IPS-NIHi7 (cell line): Measurements from ENCODE around the gene GJC1.

Experiments
- DNase-seq: peaks from one replicate; pipeline ENCODE4 v3.0.0; 2012; ENCODE audit warnings: mixed read lengths; ENCODE audit errors: extremely low spot score

GJC1 gene

DNA sequence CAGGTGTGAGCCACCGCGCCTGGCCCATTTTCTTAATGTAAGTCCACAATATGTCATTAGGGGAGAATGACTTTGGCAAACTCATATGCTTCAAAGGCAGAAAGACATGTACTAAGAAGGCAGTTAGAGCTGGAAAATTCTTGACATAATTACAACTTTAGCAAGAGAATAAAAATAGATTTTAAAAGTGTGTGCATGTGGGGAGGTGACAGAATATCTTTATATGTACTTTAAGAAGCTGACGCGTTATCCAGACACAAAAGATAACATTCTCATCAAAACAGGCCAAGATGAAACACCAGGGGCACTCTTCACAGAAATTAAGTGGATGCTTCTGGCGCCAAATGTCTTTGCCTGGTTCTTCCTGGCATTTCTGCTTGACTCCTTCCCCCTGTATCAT, 28.2 kb downstream of the GJC1 start:
- DNase-seq: no peak

DNA sequence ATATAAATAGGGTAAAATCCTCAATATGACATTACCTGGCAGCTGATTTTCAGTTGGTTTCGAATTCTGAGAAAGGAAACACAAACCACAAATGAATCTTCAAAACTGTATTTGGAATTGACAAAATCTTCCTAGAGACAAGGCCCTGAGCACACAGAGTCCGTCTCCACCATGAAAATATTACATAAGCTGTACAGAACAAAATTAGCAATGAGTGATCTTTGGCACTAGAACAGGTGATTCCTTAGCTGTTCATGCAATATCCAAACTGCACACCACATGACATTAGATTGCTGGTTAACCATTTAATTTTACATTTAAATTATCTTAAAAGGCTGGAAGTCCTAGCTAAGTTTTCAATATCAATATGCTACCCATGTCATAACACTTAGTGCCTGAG, 31.7 kb downstream of the GJC1 start:
- DNase-seq: no peak

DNA sequence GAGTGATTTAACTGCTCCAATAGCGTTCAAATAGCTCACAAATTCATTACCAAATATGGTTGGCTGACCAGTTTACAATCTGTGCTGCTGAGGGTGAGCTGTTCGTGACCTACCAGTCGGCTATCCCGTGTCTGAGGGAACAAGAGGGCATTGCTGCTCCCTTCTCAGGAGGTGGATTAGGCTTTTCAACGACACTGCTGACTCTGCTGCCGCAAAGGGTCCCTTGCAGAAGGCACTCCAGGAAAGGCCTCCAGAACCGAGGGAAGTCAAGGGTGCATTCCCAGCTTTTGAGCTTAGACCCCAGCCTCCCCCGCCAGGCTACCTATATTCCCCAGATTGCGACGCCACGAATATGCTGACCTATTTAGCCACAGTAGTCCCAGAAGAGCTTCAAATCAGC, 32.3 kb downstream of the GJC1 start:
- DNase-seq: no peak

DNA sequence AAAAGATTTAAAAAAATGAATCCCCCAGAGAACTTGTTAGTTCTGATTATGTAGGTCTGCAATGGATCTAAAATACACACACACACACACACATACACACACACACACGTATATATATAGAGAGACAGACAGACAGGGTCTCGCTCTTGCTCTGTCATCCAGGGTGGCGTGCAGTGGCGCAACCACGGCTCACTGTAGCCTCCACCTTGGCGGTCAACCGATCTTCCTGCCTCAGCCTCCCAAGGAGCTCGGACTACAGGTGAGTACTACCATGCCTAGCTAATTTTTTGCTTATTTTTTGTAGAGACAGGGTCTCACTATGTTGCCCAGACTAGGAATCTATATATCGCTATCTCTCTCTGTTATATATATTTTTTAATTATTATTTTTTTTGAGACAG, 33.4 kb downstream of the GJC1 start:
- DNase-seq: no peak

DNA sequence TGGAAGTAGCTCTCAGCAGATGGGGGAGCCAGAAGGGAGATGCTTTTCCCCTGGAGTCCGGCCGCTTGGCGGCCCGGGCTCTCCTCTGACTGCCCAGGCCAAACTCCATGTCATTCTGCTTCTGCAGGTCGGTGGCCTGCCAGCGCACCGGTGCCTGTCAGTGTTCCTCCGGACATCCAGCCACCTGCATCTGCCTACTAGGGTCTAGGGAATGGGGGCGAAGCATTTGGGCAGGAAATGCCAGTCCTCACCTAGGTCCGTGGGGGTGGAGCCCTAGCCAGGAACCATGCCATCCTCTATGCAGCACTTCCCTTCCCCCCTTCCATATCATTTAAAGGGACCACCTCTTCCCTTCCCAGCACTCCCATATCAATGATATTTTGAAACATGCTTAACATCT, 34.2 kb downstream of the GJC1 start:
- DNase-seq: no peak

DNA sequence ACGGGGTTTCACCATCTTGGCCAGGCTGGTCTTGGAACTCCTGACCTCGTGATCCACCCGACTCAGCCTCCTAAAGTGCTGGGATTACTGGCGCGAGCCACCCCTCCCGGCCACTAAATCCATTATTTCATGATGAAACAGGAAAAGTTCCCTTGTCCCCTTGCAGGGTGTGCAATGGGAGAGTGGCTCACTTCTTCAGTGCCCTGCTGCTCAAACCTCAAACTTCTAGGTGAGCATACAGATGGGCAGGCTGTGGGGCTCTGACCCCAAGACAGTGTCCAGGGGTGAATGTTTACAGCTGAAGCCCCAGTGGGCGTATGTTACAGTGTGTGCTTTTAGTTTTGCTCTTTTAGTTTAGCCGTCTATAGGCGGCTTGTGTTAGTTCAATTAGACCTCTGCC, 34.7 kb downstream of the GJC1 start:
- no peak for DNase-seq

DNA sequence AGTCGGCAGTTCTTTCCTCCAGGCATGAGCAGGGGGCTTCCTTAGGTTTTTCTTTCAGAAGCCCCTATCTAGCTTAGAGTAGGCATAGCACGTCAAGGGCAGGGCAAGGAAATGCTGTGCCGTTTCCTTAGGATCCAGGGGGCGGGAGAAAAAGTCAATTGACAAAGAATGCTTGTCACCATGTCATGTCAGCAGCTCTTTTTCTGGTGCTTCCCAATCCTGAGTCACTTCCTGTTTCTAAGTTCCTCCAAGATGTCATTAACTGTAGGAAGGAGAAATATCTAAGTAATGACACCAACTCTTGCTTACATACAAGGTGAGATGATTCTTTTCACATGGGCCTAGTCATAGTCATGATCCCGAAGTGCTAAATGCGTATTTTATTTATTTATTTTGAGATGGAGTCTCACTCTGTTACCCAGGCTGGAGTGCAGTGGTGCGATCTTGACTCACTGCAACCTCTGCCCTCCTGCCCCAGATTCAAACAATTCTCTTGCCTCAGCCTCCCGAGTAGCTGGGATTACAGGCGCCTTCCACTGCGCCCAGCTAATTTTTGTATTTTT, 35.2 kb downstream of the GJC1 start:
- peak; percentile 39 for DNase-seq

DNA sequence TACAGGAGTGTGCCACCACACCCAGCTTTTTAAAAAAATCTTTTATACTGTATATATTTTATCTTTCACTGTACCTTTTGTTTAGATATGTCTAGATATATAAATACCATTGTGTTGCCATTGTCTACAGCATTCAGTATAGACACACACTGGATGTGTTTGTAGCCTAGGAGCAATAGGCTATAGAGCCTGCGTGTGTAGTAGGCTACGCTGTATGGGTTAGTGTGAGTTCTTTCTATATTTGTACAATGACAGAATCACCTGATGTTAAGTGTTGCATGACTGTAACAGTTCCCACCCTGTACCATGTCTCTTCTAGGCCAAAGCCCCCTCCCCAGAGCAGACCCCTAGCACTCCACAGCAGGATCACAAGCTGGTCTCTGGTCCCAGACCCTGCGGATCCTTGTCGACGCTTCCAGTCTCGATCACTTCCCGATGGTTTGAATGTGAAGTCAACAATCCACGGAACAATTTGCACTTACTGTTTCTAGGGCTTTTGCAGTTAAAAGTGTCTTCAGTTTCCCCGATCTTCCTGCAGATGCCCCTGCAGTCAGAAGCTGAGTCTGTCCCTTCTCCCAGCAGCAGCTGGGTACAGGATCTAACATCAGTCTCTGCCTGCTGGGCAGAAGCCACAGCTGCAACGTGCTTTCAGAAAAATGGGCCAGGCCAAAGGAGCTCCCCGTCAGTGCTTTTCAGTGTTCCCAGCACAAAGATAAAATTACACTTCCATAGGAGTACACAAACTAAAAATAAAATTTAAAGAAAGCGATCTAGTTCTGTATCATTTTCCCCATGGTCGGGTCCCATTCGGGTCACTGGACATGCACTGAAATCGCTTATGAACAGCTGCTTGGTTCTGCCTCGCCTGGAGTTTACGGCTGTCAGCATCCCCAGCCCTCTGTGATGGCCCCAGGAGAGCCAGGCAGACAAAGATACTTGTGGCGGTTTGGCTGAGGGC, 35.9 kb downstream of the GJC1 start:
- no peak for DNase-seq

DNA sequence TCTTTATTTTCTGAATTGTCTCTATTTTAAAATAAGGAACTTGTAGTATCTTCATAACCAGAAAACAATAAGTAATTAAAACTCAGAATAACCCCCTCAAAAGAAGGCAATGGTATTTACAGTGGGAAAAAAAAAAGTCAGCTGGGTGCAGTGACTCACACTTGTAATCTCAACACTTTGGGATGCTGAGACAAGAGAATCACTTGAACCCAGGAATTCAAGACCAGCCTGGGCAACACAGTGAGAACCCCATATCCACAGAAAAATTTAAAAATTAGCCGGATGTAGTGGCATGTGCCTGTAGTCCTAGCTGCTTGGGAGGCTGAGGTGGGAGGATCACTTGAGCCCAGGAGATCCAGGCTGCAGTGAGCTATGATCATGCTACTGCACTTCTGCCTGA, 37.8 kb downstream of the GJC1 start:
- no peak for DNase-seq

DNA sequence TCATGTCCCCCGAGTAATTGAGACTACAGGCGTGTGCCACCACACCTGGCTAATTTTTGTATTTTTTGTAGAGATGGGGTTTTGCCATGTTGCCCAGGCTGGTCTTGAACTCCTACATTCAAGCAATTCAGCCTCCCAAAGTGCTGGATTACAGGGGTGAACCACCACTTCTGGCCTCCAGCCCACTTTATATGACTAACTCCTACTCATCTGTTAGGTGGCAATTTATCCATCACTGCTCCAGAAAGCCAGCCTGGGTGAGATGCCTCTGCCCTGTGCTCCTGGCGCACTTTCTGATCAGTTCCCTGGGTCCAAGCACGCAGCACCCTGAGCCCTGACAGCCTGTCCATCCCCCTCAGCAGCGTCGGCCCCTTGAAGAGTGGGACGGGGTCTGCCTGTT, 41.9 kb downstream of the GJC1 start:
- DNase-seq: no peak

DNA sequence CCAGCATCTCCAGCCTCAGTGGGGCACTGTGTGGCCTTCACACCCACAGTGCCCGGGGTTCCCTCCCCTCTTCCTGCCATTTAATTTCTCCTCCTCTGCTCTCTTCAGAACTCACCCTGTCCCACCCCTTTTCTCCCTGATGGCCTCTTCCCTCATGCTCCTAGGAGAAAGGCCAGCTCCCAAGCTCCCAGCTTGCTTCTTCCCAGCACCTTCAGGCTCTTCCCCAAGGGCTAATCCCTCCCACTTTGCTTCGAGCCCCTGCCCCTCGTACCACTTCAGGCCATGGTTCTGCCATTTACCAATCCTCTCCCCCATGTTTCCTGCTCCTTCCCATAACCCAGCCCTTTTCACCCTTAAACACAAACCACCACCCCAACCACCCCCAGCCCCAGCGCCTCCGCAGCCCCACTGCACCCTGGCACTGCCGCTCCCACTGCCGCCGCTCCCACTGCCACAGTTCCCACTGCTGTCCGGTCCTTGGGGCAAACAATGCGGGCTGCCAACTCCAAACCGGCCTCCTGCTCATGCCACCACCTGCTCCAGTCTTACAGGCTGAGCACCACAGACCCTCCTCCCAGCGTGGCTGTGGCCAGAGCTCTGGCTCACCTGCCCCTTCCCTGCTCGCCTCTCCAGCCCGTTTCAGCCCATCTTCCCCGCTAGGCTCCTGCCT, 42.7 kb downstream of the GJC1 start:
- no peak for DNase-seq

DNA sequence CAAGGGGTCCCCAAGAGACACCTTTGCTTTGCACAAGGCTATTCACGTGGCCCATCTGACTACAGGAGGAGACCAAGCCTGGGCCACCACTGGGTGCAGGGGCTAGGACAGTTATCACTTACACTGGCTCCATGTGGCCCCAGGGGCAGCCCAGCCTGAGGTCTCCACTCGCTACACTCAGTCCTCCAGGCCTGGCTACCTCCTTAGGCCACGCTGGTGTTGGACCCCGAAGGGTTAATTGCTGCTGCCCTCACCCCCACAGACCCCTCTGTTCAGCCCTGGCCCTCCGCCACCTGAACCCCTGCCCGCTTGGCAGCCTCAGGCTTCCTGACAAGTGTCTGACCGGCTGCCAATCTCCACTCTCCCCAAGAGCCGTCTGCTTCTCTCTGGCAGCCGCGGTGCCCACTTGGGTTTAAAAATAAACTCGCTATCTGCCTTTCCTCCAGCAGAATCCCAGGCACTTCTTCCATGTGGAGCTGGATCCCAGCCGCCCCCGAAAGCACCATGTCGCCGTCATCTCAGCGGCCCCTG, 43.5 kb downstream of the GJC1 start:
- DNase-seq: no peak

DNA sequence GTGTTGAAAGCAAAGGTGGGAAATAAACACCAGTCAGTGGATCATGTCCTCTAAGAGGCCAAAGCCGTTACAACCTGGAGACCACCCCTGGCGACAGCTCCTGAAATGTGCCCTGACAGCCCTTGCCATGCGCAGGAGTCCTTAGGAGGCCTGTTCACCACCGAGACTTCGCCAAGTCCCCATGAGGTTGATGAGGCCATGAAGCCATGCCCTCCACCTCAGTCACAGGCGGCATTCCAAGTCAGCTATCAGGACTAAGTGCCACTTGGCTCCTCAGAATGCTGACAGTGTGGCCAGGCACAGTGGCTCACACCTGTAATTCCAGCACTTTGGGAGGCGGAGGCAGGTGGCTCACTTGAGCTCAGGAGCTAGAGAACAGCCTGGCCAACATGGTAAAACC, 44.2 kb downstream of the GJC1 start:
- no peak for DNase-seq

DNA sequence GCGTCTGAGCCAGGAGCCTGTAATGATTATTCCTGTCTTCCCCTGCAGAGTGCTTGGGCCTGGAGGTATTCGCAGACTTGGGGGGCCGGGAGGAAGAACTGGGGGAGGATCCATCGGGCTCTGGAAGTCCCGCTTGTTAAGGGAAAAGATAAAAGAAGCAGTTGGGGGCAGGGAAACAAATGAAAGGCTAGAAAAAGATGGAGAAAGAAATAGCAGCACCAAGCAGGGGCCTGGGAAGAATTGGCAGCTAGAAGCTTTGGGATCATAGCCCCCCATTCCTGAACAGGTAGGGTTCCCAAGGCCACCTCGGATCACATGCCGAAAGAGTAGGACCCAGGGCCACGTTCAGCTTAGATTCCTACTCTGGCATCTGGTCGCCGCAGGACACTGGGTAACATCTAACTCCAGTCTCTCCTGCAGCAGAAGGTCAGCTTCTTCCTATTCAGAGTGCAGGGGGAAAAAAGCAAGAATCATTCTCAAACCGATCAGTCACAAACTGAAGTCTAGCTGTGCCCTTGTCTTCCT, 47.7 kb downstream of the GJC1 start:
- DNase-seq: no peak

DNA sequence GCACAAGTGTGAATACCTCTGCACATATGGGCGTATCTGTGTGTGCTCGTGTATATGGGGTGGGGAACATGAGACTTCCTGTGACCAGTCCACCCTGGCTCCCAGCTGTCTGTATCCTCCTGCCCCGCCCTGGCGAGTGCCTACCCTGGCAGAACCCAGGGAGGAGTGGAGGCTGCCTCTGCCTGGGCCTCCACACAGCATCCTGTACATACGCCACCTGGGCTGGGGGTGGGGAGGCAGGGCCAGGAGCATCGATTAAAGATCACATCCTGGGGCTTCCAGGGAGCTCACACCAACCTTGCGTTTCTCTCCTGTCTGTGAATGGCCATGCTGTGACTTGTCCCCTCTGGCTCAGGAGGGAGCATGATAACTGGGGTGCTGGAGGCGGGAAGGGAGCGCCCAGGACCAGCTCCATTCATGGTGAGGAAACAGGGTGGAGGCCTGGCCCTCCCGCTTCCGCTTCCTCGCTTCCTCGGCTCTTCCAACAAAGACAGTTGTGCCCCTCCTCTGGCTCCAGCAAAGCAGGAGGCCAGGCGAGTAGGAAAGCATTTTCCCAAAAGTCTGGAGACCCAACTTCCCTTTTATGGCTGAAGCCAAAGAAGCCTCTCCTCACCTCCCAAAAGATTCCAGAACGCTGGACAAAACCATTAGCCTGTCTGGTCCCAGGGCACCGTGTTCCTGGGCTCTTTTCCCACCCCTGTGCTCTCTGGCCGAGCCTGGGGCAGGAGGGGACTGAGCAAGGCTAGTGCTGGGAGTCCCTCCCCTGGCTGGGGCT, 48.3 kb downstream of the GJC1 start:
- DNase-seq: peak; percentile 61

DNA sequence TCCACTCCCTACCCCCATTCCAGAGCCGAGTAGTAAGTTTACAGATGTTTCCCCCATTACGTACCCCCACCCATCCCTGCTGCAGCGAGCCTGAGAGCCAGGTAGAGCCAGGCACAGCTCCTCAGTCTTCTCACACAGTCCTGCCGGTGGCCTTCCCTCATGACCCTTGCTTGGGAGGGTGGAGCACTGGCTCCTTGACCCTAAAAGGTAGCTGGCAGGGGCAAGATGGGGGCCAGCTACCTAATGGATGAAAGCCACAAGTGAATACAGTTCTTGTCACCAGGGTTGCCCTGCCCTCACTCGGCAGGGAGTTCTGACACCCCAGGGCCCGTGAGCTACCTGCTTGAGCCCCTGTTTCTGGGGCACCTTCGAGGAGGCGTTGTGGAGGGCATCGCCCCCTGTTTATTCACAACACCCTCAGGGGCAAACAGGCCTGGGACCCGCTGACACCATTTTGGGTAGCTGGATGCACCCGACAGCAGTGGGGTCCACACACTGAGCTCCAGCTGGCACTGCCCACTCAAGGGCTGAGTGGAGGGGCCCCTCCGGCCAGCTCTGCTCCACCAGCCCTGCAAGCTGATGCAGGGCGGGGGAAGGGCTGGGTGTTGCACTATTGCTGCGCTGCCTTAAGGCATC, 49.1 kb downstream of the GJC1 start:
- no peak for DNase-seq

DNA sequence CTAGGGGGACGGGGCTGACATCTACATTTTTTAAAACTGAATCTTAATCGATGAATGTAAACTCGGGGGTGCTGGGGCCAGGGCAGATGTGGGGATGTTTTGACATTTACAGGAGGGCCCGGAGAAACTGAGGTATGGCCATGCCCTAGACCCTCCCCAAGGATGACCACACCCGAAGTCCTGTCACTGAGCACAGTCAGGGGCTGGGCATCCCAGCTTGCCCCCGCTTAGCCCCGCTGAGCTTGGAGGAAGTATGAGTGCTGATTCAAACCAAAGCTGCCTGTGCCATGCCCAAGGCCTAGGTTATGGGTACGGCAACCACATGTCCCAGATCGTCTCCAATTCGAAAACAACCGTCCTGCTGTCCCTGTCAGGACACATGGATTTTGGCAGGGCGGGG, 49.9 kb downstream of the GJC1 start:
- DNase-seq: no peak

DNA sequence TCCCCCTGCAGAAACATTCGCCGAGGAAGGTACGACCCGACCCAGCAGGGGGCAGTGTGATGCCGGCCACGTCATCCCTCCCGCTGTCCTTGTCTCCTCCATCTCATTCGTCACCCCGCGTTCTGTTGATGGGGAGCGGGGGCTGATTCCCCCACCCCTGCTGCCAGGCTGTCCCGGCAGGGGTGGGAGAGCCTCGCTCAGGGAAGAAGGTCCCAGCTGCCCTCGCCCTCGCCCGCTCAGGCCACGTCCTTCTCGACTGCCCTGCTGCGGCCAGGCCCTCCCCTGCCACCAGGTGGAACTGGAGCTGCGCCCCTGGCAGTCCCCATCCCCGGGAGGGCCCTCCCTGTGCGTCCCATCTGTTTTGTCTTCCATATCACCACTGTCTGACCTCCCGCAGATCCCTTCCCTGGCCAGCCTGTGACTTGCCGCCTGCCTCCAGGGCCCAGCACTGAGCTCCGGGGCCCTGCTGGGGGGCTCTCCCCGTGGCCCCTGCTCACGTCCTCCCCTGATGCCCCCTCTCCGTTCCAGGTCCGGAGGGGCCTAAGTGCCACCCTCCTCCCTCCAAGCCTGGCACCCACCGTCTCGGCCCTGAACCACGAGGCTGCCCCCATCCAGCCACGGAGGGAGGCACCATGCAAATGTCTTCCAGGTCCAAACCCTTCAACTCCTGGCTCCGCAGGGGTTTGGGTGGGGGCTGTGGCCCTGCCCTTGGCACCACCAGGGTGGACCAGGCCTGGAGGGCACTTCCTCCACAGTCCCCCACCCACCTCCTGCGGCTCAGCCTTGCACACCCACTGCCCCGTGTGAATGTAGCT, 50.7 kb downstream of the GJC1 start:
- DNase-seq: peak; percentile 80

DNA sequence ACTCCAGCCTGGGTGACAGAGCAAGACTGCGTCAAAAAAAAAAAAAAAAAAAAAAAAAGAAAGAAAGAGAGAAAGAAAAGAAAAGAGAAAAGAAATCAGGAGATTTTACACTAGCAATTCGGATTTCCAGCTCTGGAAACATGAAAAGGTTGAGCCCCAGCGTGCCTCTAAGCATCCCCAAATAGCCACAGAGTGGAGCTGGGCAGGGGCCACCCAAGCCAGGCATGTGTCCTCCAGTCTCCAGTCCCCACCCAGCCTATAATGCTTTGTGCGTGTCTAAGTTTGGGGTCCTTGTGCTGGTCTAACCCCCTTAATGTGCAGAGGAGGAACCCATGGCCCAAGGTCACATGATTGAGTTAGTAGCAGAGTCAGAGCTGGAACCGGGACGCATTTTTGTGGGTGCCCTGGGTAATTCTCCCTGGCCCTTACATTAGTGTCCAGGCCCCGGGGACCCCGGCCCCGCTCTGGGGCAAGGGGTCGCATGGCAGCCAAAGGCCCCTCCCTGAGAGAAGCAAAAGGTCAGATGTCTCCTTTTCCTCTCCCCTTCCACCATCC, 51.4 kb downstream of the GJC1 start:
- no peak for DNase-seq
